SK-N-SH treated with all-trans-retinoic acid at 6 μM for 48 hours (cell line): ENCODE results near the gene TARBP1.

ENCODE experiments used
- ARNTL ChIP-seq: fragments of 450-650 bp; formaldehyde crosslinking; IDR thresholded peaks from 2 replicates; pipeline ENCODE4 v1.5.0; 2020; ENCODE audit warnings: low read depth, mild to moderate bottlenecking, moderate library complexity, borderline replicate concordance
- BACH2 ChIP-seq: fragments of 250-450 bp; sonication (Bioruptor Pico); IDR thresholded peaks from 2 replicates; pipeline ENCODE4 v1.9.0; 2021; ENCODE audit warnings: mild to moderate bottlenecking, borderline replicate concordance
- CREB5 ChIP-seq: fragments of 250-450 bp; sonication (Bioruptor Pico); IDR thresholded peaks from 2 replicates; pipeline ENCODE4 v1.5.1; 2020; ENCODE audit warnings: low read depth, mild to moderate bottlenecking, moderate library complexity
- CSDC2 ChIP-seq: fragments of 250-450 bp; sonication (Bioruptor Pico); IDR thresholded peaks from 2 replicates; pipeline ENCODE4 v1.5.0; 2020; ENCODE audit warnings: mild to moderate bottlenecking, moderate library complexity
- ISL1 ChIP-seq: fragments of 250-450 bp; sonication (Bioruptor Pico); IDR thresholded peaks from 2 replicates; pipeline ENCODE4 v2.1.2; 2022; ENCODE audit warnings: mild to moderate bottlenecking, moderate library complexity
- POU6F1 ChIP-seq: fragments of 250-450 bp; sonication (Bioruptor Pico); IDR thresholded peaks from 2 replicates; pipeline ENCODE4 v1.8.0; 2021; ENCODE audit warnings: low read depth, mild to moderate bottlenecking, moderate library complexity, borderline replicate concordance
- RARB ChIP-seq: fragments of 250-450 bp; sonication (Bioruptor Pico); IDR thresholded peaks from 2 replicates; pipeline ENCODE4 v1.8.0; 2021; ENCODE audit warnings: mild to moderate bottlenecking, moderate library complexity
- SNAI2 ChIP-seq: fragments of 250-450 bp; sonication (Bioruptor Pico); IDR thresholded peaks from 2 replicates; pipeline ENCODE4 v1.5.0; 2020; ENCODE audit warnings: mild to moderate bottlenecking, moderate library complexity
- TOX ChIP-seq: fragments of 250-450 bp; sonication (Bioruptor Pico); IDR thresholded peaks from 2 replicates; pipeline ENCODE4 v1.8.0; 2021; ENCODE audit warnings: mild to moderate bottlenecking, moderate library complexity, borderline replicate concordance
- ZFP3 ChIP-seq: fragments of 250-450 bp; sonication (Bioruptor Pico); IDR thresholded peaks from 2 replicates; pipeline ENCODE4 v1.5.0; 2020; ENCODE audit warnings: mild to moderate bottlenecking, moderate library complexity
- ZNF8 ChIP-seq: fragments of 450-650 bp; formaldehyde crosslinking; IDR thresholded peaks from 2 replicates; pipeline ENCODE4 v1.5.0; 2020; ENCODE audit warnings: mild to moderate bottlenecking, moderate library complexity
- TF ChIP-seq, protein P1 (sequence below): fragments of 250-450 bp; sonication (Bioruptor Pico); IDR thresholded peaks from 2 replicates; pipeline ENCODE4 v1.8.0; 2020; ENCODE audit warnings: mild to moderate bottlenecking, moderate library complexity, borderline replicate concordance
- TF ChIP-seq, protein P2 (sequence below): fragments of 250-450 bp; sonication (Bioruptor Pico); IDR thresholded peaks from 2 replicates; pipeline ENCODE4 v1.5.1; 2021; ENCODE audit warnings: mild to moderate bottlenecking, moderate library complexity
- TF ChIP-seq, protein P3 (sequence below): fragments of 250-450 bp; sonication (Bioruptor Pico); IDR thresholded peaks from 2 replicates; pipeline ENCODE4 v1.5.0; 2020; ENCODE audit warnings: mild to moderate bottlenecking, moderate library complexity

DNA sequence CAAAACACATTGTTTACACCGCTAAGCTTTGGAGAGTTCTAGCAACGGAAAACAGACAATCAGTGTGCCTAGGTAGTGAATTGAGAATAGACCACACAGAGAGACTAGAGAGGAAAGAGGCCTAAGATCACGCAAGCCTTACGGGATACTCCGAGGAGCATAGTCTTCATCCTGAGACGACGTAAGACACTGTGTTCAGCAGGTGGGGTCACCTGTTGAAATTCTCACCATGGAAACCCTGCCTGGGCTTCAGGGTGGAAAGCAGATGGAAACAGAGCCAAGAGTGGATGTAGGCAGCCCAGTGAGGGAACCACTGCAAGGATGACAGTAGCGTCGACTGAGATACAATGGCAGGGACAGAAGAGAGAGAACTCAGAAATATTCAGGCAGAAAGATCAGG, 65.5 kb downstream of the TARBP1 start:
- TF ChIP-seq RARB (CRISPR knock-in tag) (no peak), ZNF8 (no peak), CSDC2 (CRISPR knock-in tag) (no peak), ZFP3 (CRISPR knock-in tag) (no peak), CREB5 (CRISPR knock-in tag) (no peak), ARNTL (CRISPR knock-in tag) (no peak), ISL1 (no peak), BACH2 (no peak), SNAI2 (CRISPR knock-in tag) (no peak), POU6F1 (no peak), TOX (CRISPR knock-in tag) (no peak)
- TF ChIP-seq, protein P1, sequence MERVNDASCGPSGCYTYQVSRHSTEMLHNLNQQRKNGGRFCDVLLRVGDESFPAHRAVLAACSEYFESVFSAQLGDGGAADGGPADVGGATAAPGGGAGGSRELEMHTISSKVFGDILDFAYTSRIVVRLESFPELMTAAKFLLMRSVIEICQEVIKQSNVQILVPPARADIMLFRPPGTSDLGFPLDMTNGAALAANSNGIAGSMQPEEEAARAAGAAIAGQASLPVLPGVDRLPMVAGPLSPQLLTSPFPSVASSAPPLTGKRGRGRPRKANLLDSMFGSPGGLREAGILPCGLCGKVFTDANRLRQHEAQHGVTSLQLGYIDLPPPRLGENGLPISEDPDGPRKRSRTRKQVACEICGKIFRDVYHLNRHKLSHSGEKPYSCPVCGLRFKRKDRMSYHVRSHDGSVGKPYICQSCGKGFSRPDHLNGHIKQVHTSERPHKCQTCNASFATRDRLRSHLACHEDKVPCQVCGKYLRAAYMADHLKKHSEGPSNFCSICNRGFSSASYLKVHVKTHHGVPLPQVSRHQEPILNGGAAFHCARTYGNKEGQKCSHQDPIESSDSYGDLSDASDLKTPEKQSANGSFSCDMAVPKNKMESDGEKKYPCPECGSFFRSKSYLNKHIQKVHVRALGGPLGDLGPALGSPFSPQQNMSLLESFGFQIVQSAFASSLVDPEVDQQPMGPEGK (CRISPR knock-in tag): no peak
- TF ChIP-seq, protein P2, sequence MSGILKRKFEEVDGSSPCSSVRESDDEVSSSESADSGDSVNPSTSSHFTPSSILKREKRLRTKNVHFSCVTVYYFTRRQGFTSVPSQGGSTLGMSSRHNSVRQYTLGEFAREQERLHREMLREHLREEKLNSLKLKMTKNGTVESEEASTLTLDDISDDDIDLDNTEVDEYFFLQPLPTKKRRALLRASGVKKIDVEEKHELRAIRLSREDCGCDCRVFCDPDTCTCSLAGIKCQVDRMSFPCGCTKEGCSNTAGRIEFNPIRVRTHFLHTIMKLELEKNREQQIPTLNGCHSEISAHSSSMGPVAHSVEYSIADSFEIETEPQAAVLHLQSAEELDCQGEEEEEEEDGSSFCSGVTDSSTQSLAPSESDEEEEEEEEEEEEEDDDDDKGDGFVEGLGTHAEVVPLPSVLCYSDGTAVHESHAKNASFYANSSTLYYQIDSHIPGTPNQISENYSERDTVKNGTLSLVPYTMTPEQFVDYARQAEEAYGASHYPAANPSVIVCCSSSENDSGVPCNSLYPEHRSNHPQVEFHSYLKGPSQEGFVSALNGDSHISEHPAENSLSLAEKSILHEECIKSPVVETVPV (CRISPR knock-in tag): no peak
- TF ChIP-seq, protein P3, sequence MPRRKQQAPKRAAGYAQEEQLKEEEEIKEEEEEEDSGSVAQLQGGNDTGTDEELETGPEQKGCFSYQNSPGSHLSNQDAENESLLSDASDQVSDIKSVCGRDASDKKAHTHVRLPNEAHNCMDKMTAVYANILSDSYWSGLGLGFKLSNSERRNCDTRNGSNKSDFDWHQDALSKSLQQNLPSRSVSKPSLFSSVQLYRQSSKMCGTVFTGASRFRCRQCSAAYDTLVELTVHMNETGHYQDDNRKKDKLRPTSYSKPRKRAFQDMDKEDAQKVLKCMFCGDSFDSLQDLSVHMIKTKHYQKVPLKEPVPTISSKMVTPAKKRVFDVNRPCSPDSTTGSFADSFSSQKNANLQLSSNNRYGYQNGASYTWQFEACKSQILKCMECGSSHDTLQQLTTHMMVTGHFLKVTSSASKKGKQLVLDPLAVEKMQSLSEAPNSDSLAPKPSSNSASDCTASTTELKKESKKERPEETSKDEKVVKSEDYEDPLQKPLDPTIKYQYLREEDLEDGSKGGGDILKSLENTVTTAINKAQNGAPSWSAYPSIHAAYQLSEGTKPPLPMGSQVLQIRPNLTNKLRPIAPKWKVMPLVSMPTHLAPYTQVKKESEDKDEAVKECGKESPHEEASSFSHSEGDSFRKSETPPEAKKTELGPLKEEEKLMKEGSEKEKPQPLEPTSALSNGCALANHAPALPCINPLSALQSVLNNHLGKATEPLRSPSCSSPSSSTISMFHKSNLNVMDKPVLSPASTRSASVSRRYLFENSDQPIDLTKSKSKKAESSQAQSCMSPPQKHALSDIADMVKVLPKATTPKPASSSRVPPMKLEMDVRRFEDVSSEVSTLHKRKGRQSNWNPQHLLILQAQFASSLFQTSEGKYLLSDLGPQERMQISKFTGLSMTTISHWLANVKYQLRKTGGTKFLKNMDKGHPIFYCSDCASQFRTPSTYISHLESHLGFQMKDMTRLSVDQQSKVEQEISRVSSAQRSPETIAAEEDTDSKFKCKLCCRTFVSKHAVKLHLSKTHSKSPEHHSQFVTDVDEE (CRISPR knock-in tag): no peak
